ENCODE results near the gene F2.

F2 gene

GRCh38 chr11:46725338-46726205 is 6.6 kb downstream of the F2 start:
- no peak for TF ChIP-seq CTCF (IDR thresholded peaks at IDR 0.05; ENCODE audit: insufficient read depth, low read depth, low read length, missing control alignments)
- DNase-seq (ENCODE audit: low read depth) = no peak

GRCh38 chr11:46726206-46726862 is 7.3 kb downstream of the F2 start:
- no peak for DNase-seq (ENCODE audit: low read depth)
- TF ChIP-seq CTCF (IDR thresholded peaks at IDR 0.05; ENCODE audit: insufficient read depth, low read depth, low read length, missing control alignments) = no peak
- no peak overlapping the region for H3K4me3 ChIP-seq (ENCODE audit: low read depth, low read length)

More at GRCh38 chr11:46725338-46726205, 6.6 kb downstream of the F2 start:
- H3K4me3 ChIP-seq (ENCODE audit: low read depth, low read length) = no peak overlapping the region

GRCh38 chr11:46727952-46728658 is 9.1 kb downstream of the F2 start:
- no peak for DNase-seq (ENCODE audit: low read depth)
- TF ChIP-seq CTCF (IDR thresholded peaks at IDR 0.05; ENCODE audit: insufficient read depth, low read depth, low read length, missing control alignments) = no peak
- H3K4me3 ChIP-seq (ENCODE audit: low read depth, low read length) = no peak overlapping the region

GRCh38 chr11:46728659-46729040 is 9.6 kb downstream of the F2 start:
- no peak for TF ChIP-seq CTCF (IDR thresholded peaks at IDR 0.05; ENCODE audit: insufficient read depth, low read depth, low read length, missing control alignments)
- no peak for DNase-seq (ENCODE audit: low read depth)
- no peak overlapping the region for H3K4me3 ChIP-seq (ENCODE audit: low read depth, low read length)

- DNase-seq (ENCODE audit: low read depth) = no peak
- no peak for TF ChIP-seq CTCF (IDR thresholded peaks at IDR 0.05; ENCODE audit: insufficient read depth, low read depth, low read length, missing control alignments)
- H3K4me3 ChIP-seq (ENCODE audit: low read depth, low read length) = no peak overlapping the region
Measured at GRCh38 chr11:46729110-46730027, 10.4 kb downstream of the F2 start.

GRCh38 chr11:46731545-46731944 is 12.5 kb downstream of the F2 start:
- DNase-seq (ENCODE audit: low read depth) = no peak
- no peak for TF ChIP-seq CTCF (IDR thresholded peaks at IDR 0.05; ENCODE audit: insufficient read depth, low read depth, low read length, missing control alignments)
- no peak overlapping the region for H3K4me3 ChIP-seq (ENCODE audit: low read depth, low read length)

Measured in GM12865 (cell line).